ENCODE results near the gene DTNB. TPM values are rescaled to one million over a fixed set of nuclear protein-coding genes. Genes with fewer than 3 reads are reported as not detected.
"Not testable (repeated sequence)": the region's sequence is repeated elsewhere in the genome, so short reads cannot be mapped to it uniquely, and the experiment has no call there.

DTNB gene
- total and polyA plus RNA-seq, 2 experiments from 2014 or later, result 31.3 to 33.4 TPM

GRCh38 chr2:25711675-25712354 is 38.4 kb upstream of the DTNB start:
- Histone ChIP-seq H3K27me3 (no peaks in the 10 kb centered on the region), H3K36me3 (no peaks in the 10 kb centered on the region), H3K27ac (no peak overlapping the region), H3K4me1 (ENCODE audit: low read depth) (no peaks in the 10 kb centered on the region), H3K4me3 (no peak overlapping the region), H3K9me3 (ENCODE audit: low read depth) (no peaks in the 10 kb centered on the region)
- peak in 1 of 2 donors; percentile 5 for DNase-seq (ENCODE audit: low read depth in 1 of 2, low spot score in 1 of 2)
- TF ChIP-seq CTCF (IDR thresholded peaks at IDR 0.05; ENCODE audit: low read depth, low read length), result no peak

GRCh38 chr2:25710750-25711149 is 37.4 kb upstream of the DTNB start:
- Histone ChIP-seq H3K27ac (no peak overlapping the region), H3K36me3 (no peaks in the 10 kb centered on the region), H3K9me3 (ENCODE audit: low read depth) (no peaks in the 10 kb centered on the region), H3K4me1 (ENCODE audit: low read depth) (no peaks in the 10 kb centered on the region), H3K27me3 (no peaks in the 10 kb centered on the region), H3K4me3 (no peak overlapping the region)
- no peak for DNase-seq (ENCODE audit: low read depth in 1 of 2, low spot score in 1 of 2)
- TF ChIP-seq CTCF (IDR thresholded peaks at IDR 0.05; ENCODE audit: low read depth, low read length), result no peak

GRCh38 chr2:25709349-25709748 is 36.0 kb upstream of the DTNB start:
- Histone ChIP-seq H3K27ac (no peak overlapping the region), H3K27me3 (no peaks in the 10 kb centered on the region), H3K4me1 (ENCODE audit: low read depth) (no peaks in the 10 kb centered on the region), H3K36me3 (no peaks in the 10 kb centered on the region), H3K9me3 (ENCODE audit: low read depth) (no peaks in the 10 kb centered on the region), H3K4me3 (no peak overlapping the region)
- no peak for TF ChIP-seq CTCF (IDR thresholded peaks at IDR 0.05; ENCODE audit: low read depth, low read length)
- DNase-seq (ENCODE audit: low read depth in 1 of 2, low spot score in 1 of 2), result no peak

- Histone ChIP-seq H3K27ac (no peak overlapping the region), H3K27me3 (no peaks in the 10 kb centered on the region), H3K4me3 (no peak overlapping the region), H3K4me1 (ENCODE audit: low read depth) (no peaks in the 10 kb centered on the region), H3K9me3 (ENCODE audit: low read depth) (no peaks in the 10 kb centered on the region), H3K36me3 (no peaks in the 10 kb centered on the region)
- no peak for DNase-seq (ENCODE audit: low read depth in 1 of 2, low spot score in 1 of 2)
- TF ChIP-seq CTCF (IDR thresholded peaks at IDR 0.05; ENCODE audit: low read depth, low read length), result no peak
Observed at GRCh38 chr2:25707927-25708590, 34.7 kb upstream of the DTNB start.

- H3K36me3 ChIP-seq; H3K9me3 ChIP-seq (ENCODE audit: low read depth); DNase-seq (ENCODE audit: low read depth in 1 of 2, low spot score in 1 of 2); H3K27ac ChIP-seq; H3K4me3 ChIP-seq; H3K27me3 ChIP-seq; H3K4me1 ChIP-seq (ENCODE audit: low read depth): not testable (repeated sequence)
Observed at GRCh38 chr2:25705575-25705974, 32.2 kb upstream of the DTNB start.

- Histone ChIP-seq H3K4me3 (no peak overlapping the region), H3K36me3 (no peaks in the 10 kb centered on the region), H3K27me3 (no peaks in the 10 kb centered on the region), H3K9me3 (ENCODE audit: low read depth) (no peaks in the 10 kb centered on the region), H3K4me1 (ENCODE audit: low read depth) (no peaks in the 10 kb centered on the region), H3K27ac (no peak overlapping the region)
- no peak for TF ChIP-seq CTCF (IDR thresholded peaks at IDR 0.05; ENCODE audit: low read depth, low read length)
- DNase-seq (ENCODE audit: low read depth in 1 of 2, low spot score in 1 of 2), result no peak
Observed at GRCh38 chr2:25701801-25702200, 28.4 kb upstream of the DTNB start.
